HG02884 (cell line): ENCODE data around the gene B3GNT3.

Source experiments
- ATAC-seq: cut with Tn5 transposase; IDR thresholded peaks from one replicate; pipeline ENCODE4 v1.9.1; 2021; ENCODE audit warnings: mild to moderate bottlenecking, moderate library complexity; ENCODE audit not compliant: unreplicated experiment

B3GNT3 gene

DNA sequence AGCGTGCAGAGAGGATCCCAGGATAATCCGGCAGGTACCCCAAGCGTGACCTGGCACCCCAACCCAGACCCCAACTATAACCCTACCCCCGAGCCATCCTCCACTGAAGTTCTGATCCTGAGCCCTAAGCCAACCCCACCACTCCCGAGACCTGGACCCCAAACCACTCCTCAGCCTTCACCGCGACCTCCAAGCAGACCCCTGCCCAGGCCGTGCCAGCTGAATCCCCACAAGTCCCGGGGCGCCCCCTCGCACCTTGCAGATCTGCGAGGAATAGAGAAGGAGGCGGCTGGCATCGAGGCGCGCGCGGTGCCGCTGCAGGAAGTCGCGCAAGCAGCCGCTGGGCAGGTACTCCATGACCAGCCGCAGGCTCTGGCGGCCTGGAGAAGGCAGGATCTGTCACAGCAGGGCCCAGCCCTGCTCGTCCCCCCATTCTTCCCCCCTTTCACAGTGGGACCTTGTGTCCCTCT, 36.5 kb downstream of the B3GNT3 start:
- no peak for ATAC-seq

DNA sequence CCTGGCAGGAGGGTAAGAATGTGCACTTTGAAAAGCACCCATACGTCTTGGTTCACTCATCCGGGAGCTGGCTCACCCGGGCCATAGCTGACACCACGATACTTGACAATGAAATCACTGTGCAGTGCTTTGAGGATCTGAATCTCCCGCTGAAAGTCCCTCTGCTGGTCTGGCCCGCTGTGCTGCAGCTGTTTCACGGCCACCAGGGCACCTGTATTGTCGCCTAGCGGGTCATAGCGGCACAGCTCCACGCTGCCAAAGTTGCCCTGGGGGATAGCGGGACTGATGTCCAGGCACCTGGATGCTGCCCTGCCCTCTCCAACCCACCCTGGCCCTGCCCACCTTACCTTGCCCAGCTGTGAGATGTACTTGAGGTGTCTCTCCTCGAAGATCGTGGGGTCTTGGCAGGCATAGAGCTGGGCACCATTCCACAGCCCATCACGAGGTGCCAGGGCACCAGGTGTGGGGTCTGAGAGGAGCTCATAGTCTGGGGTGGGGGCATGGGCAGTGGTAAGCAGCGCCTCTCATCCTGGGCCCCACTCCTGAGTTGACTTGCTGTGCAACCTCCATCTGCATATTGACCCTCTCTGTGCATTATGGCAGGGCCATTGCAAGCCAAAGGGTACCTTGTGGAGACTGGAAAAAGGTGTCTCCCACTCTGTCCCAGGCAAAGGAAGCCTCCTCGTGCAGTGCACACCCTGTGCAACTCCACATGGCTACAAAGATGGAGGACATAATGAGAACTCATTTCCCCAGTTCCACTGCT, 37.7 kb downstream of the B3GNT3 start:
- ATAC-seq = no peak

DNA sequence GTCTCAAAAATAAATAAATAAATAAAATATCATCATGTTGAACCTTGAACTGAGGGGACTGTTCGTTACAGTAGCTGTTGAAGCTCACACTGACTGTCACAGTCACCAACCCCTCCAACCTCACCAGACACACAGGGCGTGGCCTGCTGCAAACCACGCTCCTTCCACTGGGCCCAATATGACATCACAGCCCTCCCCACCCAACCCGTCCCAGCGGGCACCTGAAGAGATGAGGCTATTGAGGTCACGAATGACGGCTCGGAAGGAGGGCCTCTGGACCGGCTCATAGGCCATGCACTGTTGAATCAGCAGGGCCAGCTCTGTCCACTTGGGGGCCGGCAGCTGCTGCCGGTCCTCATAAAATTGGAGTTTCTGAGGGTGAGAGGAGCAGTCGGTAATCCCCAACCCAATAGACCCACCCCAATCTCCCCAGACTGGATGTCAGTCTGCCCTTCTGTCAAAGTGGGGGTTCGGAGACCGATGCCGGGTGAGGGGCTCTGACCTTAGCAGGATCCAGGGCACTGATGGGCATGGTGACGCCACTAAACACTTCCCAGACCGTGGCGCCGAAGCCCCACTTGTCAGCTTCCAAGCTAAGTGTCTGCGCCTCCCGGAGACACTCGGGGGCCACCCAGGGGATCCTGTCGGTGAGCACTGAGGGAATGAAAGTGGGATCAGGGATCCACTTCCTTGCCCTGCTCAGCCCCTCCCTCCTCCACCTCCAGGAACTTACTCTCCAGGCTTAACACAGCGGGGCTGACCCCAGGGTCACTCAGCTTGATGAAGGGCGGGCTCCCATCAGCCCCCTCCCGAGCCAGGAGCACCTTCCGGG, 39.6 kb downstream of the B3GNT3 start:
- ATAC-seq = no peak

DNA sequence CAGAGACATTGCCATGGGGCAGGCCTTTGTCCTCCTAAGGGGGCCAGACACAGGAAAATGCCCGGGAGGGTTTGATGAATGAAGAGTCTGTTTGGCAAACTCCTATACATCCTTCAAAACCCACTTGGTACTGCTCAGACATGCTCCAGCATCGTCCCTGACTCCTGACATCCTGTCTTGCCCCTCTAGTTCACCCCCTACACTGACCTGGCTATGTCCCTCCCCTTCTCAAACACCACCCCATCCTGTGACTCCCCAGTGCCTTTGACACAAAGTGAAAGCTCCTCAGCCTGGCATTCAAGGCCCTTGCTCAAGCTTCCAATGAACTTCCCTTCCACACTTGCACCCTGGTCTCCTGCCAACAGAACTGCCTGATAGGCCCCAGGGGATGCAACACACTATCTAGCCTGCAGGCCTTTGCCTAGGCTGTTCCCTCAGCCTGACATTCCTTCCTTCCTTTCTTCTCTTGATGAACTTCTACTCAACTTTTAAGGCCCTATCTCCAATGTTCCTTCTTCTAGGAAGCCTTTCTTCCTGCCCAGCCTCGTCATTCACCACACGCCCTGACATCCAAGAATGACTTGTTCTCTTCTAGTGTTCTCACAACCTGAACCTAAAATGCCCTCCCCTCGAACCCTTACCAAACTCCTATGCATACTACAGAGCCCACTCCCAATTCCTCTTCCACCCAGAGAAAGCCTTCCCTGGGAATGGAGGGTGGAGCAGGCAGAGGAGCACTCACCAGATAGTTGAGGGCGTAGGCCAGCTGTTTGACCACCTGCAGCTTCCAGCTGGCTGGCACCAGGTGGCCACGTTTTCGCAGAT, 40.5 kb downstream of the B3GNT3 start:
- ATAC-seq = no peak

DNA sequence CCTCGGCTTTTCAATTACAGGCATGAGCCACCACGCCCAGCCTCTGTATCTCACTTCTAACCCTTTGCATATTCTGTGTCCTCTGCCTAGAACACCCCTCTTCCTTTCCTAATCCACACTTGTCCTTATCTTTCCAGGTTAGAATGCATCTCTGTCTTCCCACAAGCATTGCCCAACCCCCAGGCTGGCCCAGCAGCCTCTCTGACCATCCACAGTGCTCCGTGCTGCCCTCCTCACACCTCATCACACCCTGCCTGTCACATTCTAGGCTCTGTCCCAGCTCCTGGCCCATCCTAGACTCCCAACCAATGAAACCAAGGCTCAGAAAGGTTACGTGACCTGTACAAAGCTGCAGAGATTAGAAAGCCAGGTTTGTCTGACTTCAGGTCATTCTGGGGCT, 41.6 kb downstream of the B3GNT3 start:
- no peak for ATAC-seq

DNA sequence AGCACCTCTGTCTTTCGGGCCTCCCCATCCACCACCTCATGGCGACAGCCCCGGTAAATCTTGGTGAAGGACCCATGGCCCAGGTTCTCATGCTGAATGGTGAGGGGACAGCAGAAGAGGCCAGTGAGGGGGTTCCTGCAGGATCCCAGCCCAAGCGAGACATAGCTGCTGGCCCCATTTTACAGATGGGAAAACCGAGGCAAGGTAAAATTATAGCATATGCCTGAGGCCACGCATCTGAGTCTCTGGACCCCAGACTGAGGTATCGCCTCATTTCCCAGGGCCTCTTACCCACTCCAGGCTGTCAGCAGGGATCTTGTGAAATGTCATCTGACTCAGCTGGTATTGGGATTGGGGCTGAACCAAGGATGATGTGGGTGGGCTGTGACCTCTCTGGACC, 43.0 kb downstream of the B3GNT3 start:
- ATAC-seq = no peak

DNA sequence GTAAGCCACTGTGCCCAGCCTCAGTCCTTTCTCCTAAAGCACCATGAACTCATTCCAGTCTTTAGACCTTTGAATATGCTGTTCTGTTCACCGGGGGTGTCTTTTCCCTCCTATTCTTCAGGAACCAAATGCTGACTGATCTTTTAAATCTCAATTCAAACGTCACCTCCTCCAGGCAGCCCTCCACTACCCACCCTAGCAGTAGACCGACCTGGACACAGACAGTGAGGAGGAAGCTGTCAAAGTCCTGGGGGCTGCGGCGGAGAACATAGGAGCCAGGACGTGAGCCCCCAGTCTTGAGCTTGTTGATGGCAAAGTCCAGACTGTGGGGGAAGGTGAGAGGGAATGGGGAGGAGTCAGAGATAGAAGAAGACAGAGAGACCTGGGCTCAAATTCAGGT, 45.1 kb downstream of the B3GNT3 start:
- ATAC-seq = no peak

DNA sequence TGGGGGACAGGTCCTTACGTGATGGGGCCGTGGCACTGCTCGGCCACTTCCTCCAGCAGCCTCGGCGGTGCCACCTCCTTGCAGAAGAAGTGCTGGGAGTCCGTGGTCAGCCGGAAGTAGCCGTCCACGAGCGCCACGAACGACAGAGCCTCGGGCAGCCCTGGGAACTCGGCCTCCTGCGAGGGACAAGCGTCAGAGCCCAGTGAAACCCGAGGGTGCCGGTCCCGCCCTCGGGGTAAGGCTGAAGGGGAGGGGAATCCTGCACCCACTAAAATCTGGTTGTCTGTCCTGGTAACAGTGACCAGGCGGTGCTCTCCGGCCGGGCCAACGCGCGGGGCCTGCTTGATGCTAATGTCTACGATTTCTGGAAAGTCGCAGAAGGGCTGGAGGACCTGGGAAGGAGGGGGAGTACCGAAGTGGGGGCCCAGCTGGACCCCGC, 46.5 kb downstream of the B3GNT3 start:
- ATAC-seq = no peak

DNA sequence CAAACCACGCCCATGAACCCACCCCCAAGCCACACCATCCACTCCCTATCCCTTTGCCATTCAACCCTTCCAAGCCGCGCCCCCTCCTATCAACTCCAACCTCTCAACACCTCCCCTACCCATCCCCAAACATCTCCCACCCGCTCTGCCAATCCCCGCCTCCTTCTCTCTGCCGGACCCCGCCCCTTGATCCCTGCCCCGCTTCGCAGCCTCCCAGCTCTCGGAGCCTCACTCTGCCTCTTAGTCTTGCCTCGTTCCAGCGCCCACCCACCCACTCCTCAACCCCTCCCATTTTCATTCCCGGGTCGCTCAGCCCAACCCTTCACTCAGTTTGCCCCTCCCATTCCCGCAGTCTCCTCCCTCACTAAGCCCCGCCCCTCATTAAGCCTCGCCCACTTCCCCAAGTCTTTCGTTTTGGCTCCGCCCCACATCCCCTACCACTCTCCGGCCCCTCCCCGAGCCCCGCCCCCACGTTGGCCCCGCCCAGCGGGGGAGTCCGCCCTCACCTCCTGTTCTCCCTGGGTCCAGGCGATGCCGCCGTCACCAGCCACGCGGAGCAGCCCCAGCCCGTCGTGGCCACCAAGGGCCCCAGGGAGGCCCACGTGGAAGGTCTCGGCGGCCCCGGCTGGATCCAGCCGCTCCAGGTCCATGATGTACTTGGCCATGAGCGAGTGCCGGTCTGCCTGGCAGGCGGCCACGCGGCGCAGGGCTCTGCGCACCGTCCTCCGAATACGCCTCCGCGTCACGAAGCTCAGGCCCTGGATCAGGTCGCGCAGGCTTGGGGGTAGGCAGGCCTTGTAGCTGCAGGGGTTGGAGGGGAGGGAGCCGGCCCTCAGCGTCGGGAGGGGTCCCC, 47.1 kb downstream of the B3GNT3 start:
- no peak for ATAC-seq

DNA sequence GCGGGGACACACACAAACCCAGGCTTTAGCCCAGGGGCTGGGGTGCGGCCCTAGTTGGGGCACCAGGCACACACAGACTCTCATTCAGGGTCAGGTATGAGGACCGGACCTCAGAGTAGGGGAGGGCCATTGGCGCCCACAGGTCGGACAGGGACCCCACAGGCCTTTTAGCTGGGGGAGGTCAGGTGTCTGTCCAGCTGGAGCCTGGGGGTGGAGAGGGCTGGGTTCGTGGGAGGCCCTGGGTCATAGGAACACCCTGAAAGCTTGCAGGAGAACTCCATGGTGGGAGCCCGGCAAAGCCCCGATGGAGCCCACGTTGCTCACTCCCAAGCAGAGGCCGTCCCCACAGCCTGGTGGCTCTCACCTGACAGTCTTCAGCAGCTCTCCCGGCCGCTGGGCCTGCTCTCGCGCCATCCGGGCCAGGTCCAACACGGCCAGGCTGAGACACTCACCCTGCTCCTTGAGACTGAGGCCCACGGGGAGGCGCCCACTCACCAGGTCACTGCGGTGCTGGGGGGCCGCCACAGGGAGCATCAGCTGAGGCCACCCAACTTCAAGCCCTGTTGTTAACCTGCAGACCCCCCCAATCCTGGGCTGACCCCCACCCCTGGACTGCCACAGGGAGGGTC, 47.8 kb downstream of the B3GNT3 start:
- no peak for ATAC-seq

DNA sequence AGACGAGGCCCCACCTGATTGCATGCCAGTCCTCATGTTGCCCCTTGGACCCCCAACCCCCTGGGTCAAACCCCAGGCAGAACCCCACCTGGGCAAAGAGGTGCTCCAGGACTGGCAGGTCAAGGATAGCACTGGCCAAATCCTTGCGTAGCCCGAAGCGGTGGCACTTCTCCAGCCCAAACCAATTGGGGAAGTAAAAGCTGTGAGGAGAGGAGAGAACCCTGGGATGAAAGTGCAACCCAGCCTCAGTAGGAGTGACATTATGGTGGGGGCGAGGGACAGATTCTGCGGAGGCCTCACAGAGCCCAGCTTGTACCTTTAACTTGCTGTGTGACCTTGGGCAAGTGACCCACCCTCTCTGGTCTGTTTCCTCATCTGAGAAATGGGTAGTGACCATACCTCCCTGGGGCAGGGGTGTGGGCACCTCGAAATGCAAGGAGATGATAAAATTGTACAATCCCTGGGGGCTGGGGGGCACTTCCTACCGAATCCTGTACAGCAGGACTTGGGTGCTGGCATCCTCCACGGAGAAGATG, 48.4 kb downstream of the B3GNT3 start:
- no peak for ATAC-seq

DNA sequence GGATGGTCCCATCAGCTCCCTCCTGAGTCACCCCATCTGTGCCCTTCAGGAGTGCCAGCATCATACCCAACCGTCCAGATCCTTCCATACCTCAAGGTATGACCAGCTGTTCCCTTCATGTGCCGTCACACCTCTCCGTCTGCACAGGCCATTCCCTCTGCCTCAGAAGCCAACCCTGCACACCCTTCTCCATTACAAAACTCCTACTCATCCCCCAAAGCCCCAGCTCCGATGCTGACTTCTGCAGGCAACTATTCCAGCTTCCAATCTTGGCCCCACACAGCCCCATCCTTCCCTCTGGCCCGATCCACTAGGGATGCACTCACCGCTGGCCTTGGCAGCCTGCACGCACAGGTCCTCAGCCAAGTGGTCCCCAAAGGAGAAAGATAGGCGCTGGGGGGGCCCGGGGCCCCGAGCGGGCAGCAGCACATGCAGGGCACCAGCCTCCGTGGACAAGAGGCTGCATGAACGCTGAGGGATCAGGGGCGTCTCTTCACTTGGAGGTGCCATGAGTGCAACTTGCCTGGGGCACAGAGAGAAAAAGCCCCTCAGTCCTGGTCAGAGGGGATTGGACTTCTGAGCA, 49.1 kb downstream of the B3GNT3 start:
- no peak for ATAC-seq

DNA sequence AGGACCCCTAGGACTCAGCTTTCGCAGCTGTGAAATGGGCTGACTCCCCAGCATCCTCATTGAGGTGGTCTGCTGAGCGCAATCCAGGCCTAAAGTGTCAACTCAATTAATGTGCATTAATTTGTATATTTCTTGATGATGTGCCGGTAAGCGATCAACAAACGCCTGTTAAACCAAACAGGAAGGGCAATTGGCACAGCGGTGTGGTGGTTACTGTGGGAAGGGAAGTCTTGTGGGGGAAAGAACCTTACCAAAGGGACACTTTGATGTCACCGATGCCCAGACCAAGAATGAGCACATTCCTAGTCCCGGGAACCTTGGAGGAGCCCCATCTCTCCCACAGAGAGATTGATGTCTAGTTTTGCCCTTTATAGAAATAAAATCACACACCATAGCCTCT, 51.2 kb downstream of the B3GNT3 start:
- ATAC-seq = no peak

DNA sequence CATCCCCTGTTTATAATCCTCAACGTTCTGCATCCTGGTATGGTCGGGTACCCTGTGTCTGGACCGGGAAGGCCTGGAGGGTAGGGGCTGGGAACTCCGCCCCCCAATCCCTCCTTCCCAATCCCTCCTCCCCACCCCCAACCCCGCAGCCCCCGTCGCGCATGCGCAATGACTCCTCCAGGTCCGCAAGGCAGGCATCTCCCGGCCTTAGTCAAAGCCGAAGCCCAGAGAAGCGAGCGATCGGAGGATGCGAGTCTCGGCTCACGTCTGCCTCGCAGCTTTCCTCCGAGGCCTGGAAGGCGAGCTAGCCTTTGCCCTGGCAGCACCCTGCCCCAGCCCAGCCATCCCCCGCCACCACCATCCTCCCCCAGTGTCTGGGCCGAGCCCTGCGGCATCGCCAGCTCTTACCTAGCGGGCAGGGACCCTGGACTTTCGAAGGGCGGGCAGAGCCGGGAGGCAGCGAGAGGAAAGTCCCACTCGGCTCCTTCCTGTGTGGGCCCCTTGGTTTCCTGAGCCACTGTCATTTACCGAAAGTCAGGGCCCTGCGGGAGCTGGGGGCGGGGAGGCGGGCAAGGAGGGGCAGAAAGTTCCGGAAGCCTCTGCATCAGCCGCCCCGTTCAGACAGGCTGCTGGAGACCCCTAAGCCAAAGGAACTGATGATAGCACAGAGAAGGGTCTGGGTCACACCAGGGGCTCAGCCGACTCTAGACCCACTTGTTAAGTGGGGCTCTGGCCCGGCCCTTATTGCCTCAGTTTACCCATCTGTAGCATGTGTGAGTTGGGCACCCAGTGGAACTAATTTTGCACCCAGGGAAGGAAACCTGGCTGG, 52.8 kb downstream of the B3GNT3 start, which contains the start of gene JAK3:
JAK3 (minus strand) TSS at position 445 of the 829 bp plus-strand sequence. CDS start 3,565 bp downstream, outside the sequence.
- ATAC-seq = peak; percentile 40

DNA sequence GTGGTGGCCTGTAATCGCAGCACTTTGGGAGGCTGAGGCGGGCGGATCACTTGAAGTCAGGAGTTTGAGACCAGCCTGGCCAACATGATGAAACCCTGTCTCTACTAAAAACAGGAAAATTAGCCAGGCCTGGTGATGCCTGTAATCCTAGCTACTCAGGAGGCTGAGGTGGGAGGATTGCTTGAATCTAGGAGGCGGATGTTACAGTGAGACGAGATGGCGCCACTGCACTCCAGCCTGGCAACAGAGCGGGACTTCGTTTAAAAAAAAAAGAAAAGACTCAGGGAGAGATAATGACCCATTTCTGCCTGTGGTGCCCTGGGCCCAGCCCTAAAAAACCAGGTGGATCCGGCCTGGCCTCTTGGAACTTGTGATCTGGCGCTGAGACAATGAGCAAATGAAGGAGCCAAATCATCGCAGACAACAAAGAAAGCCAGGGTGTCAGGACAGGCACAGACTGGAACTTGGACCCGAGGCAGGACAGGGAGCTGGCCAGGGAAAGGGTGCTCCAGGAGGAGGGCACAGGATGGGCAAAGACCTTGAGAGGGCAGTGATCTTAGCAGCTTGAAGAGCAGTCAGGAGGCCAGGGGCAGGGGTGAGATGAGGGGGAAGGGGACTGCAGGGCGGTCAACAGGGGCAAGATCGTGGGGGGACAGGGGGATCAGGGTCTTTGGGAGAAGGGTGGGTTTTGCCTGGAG, 53.8 kb downstream of the B3GNT3 start:
- no peak for ATAC-seq

DNA sequence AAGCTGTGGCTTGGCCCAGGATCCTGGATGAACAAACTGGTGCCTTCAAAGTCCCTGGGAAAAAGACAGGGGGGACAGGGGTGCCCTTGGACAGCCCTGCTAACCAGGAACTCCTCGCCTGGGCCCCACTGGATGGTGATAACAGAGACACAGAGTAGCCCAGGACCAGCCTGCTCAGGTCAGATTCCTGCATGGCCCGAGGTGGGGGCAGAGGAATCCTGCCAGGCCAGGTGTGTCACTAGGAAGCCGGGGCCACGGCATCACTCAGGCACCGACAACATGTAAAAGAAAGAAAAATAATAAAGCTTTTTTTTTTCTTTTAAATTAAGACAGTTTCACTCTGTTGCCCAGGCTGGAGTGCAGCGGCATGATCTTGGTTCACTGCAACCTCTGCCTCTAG, 59.1 kb downstream of the B3GNT3 start:
- ATAC-seq = no peak

DNA sequence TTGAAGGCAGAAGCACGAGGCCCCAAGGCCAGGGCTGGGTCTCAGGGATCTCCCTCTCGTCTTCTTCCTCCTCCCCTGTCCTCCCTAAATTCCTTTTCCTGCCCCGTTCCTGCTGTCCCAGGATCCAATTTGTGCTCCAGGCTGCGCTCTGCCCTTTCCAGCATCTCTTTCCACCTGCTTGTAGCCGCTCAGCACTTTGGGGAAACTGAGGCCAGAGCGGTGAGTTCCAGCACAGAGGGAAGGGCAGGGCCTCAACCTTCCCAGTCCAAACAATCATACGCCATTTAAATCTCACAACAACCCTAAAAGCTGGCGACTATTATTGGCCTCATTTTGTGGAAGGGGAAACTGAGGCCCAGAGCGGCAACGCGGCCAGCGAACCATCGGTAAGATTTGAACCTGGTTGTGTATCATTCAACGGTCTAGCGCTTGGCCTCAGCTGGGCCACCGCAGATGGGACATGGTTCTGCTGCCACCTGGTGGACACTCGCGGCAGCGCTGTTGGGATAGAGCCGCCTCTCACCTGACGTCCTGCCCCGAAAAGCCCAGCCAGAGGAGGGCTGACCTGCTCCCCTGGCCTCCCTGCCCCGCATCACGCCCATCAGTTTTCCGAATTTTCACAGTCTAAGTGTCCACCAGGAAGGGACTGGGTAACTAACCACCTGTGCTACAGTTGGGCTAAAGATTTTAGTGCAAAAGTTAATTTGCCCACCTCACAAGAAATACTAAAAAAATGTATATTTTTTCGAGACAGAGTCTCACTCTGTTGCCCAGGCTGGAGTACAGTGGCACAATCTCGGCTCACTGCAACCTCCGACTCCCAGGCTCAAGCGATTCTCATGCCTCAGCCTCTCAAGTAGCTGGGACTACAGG, 60.6 kb downstream of the B3GNT3 start:
- ATAC-seq = no peak
